Measurements from ENCODE around the gene PCK1. TPM values are rescaled to one million over a fixed set of nuclear protein-coding genes. Genes with fewer than 3 reads are reported as not detected.

PCK1 gene
- total RNA-seq, 1 experiment from 2014 or later: not detected

- Histone ChIP-seq H3K4me3 (no peak overlapping the region), H2AFZ (no peak overlapping the region), H3K27ac (no peak overlapping the region), H4K20me1 (ENCODE audit: insufficient read depth) (no peaks in the 10 kb centered on the region), H3K9me3 (ENCODE audit: insufficient read depth, low read depth) (no peaks in the 10 kb centered on the region), H3K36me3 (ENCODE audit: low read depth) (no peaks in the 10 kb centered on the region), H3K27me3 (ENCODE audit: insufficient read depth, low read depth) (peaks cover 84% of the 10 kb centered on the region), H3K9me2 (ENCODE audit: insufficient read depth) (no peaks in the 10 kb centered on the region), H3K79me2 (ENCODE audit: low read depth) (no peaks in the 10 kb centered on the region), H3K4me1 (replicated peaks; ENCODE audit: insufficient read depth) (no peaks in the 10 kb centered on the region), H3K4me2 (no peak overlapping the region), H3F3A (ENCODE audit: insufficient read depth, low read depth) (no peaks in the 10 kb centered on the region)
- DNase-seq: peak in 1 of 2 experiments; percentile 66
- BruUV-seq (replicated peaks): no TSS peak
- intact Hi-C loops (cut with micrococcal nuclease; ENCODE audit: unreplicated experiment): no loop called here
- POLR2A ChIA-PET (ENCODE audit: unreplicated experiment): no interaction called here
- CTCF ChIA-PET: no interaction called here
- TF ChIP-seq CTCF (conservative IDR thresholded peaks at IDR 0.05) (no peak), EZH2 (IDR thresholded peaks at IDR 0.05; ENCODE audit: low read depth) (no peak)
These were observed 13.8 kb upstream of the PCK1 start for GRCh38 chr20:57546956-57547649.

- no peaks in the 10 kb centered on the region for H3K9me2 ChIP-seq (ENCODE audit: insufficient read depth)
- no peaks in the 10 kb centered on the region for H3F3A ChIP-seq (ENCODE audit: insufficient read depth, low read depth)
- CTCF ChIA-PET: no interaction called here
- H3K4me2 ChIP-seq: no peak overlapping the region
- BruUV-seq (replicated peaks): no TSS peak
- H3K79me2 ChIP-seq (ENCODE audit: low read depth): no peaks in the 10 kb centered on the region
- no peaks in the 10 kb centered on the region for H3K4me1 ChIP-seq (replicated peaks; ENCODE audit: insufficient read depth)
- DNase-seq: no peak
- no peak overlapping the region for H3K4me3 ChIP-seq
- no peaks in the 10 kb centered on the region for H3K36me3 ChIP-seq (ENCODE audit: low read depth)
- H2AFZ ChIP-seq: no peak overlapping the region
- intact Hi-C loops (cut with micrococcal nuclease; ENCODE audit: unreplicated experiment): no loop called here
- TF ChIP-seq EZH2 (IDR thresholded peaks at IDR 0.05; ENCODE audit: low read depth) (no peak), CTCF (conservative IDR thresholded peaks at IDR 0.05) (no peak)
- H4K20me1 ChIP-seq (ENCODE audit: insufficient read depth): no peaks in the 10 kb centered on the region
- H3K27ac ChIP-seq: no peak overlapping the region
- POLR2A ChIA-PET (ENCODE audit: unreplicated experiment): no interaction called here
- H3K9me3 ChIP-seq (ENCODE audit: insufficient read depth, low read depth): no peaks in the 10 kb centered on the region
- H3K27me3 ChIP-seq (ENCODE audit: insufficient read depth, low read depth): peaks cover 84% of the 10 kb centered on the region
These were observed 12.5 kb upstream of the PCK1 start for GRCh38 chr20:57548177-57549058.

GRCh38 chr20:57552471-57552870 lies 8.4 kb upstream of the PCK1 start:
- no peaks in the 10 kb centered on the region for H3K36me3 ChIP-seq (ENCODE audit: low read depth)
- intact Hi-C loops (cut with micrococcal nuclease; ENCODE audit: unreplicated experiment): no loop called here
- H3K9me3 ChIP-seq (ENCODE audit: insufficient read depth, low read depth): no peaks in the 10 kb centered on the region
- no peaks in the 10 kb centered on the region for H3K4me1 ChIP-seq (replicated peaks; ENCODE audit: insufficient read depth)
- no peaks in the 10 kb centered on the region for H3K79me2 ChIP-seq (ENCODE audit: low read depth)
- DNase-seq: no peak
- H3K4me2 ChIP-seq: no peak overlapping the region
- no peaks in the 10 kb centered on the region for H3F3A ChIP-seq (ENCODE audit: insufficient read depth, low read depth)
- no peak overlapping the region for H2AFZ ChIP-seq
- TF ChIP-seq CTCF (conservative IDR thresholded peaks at IDR 0.05) (no peak), EZH2 (IDR thresholded peaks at IDR 0.05; ENCODE audit: low read depth) (no peak)
- no peaks in the 10 kb centered on the region for H3K9me2 ChIP-seq (ENCODE audit: insufficient read depth)
- H3K27me3 ChIP-seq (ENCODE audit: insufficient read depth, low read depth): peaks cover 95% of the 10 kb centered on the region
- H3K4me3 ChIP-seq: no peak overlapping the region
- no peaks in the 10 kb centered on the region for H4K20me1 ChIP-seq (ENCODE audit: insufficient read depth)
- POLR2A ChIA-PET (ENCODE audit: unreplicated experiment): no interaction called here
- H3K27ac ChIP-seq: no peak overlapping the region
- CTCF ChIA-PET: no interaction called here
- BruUV-seq (replicated peaks): no TSS peak

Measured in PC-9 (cell line).